NCI-H1417 treated with DMSO at 0.1 percent for 48 hours (cell line): ENCODE results near the gene NXPH4.

Source experiments
- DNase-seq: peaks from one replicate; lab custom pipeline; 2025; lab: John Stamatoyannopoulos, UW

Gene NXPH4

GRCh38 chr12:57243521-57244311 lies 27.1 kb downstream of the NXPH4 start:
- DNase-seq = no peak

GRCh38 chr12:57244312-57244696 lies 27.7 kb downstream of the NXPH4 start:
- DNase-seq = no peak

GRCh38 chr12:57247041-57247440 lies 30.4 kb downstream of the NXPH4 start:
- no peak for DNase-seq

GRCh38 chr12:57248934-57249742 lies 32.5 kb downstream of the NXPH4 start:
- DNase-seq = no peak

- DNase-seq = no peak
Measured at GRCh38 chr12:57250541-57250940, 33.9 kb downstream of the NXPH4 start.

- no peak for DNase-seq
Measured at GRCh38 chr12:57250956-57251355, 34.4 kb downstream of the NXPH4 start, which contains the start of gene STAC3. Gene STAC3, minus strand, starts transcription at chr12:57251187. Its CDS starts 1,551 bp downstream, at chr12:57249636.

- no peak for DNase-seq
Measured at GRCh38 chr12:57254506-57255280, 38.1 kb downstream of the NXPH4 start.

- DNase-seq = no peak
Measured at GRCh38 chr12:57255916-57256315, 39.3 kb downstream of the NXPH4 start.

- no peak for DNase-seq
Measured at GRCh38 chr12:57258977-57259970, 42.7 kb downstream of the NXPH4 start.

- DNase-seq = no peak
Measured at GRCh38 chr12:57260366-57260765, 43.8 kb downstream of the NXPH4 start.

GRCh38 chr12:57261428-57261865 lies 44.9 kb downstream of the NXPH4 start:
- DNase-seq = peak; percentile 91

GRCh38 chr12:57262126-57262822 lies 45.7 kb downstream of the NXPH4 start:
- no peak for DNase-seq

GRCh38 chr12:57263096-57263495 lies 46.5 kb downstream of the NXPH4 start:
- no peak for DNase-seq

GRCh38 chr12:57266681-57267080 lies 50.1 kb downstream of the NXPH4 start:
- no peak for DNase-seq

- no peak for DNase-seq
Measured at GRCh38 chr12:57268264-57268663, 51.7 kb downstream of the NXPH4 start.

- DNase-seq = no peak
Measured at GRCh38 chr12:57270966-57271470, 54.4 kb downstream of the NXPH4 start.

GRCh38 chr12:57272337-57273151 lies 56.0 kb downstream of the NXPH4 start:
- no peak for DNase-seq

- no peak for DNase-seq
Measured at GRCh38 chr12:57273516-57273915, 56.9 kb downstream of the NXPH4 start.
